Fibroblast of mammary gland (primary cell): ENCODE results near the gene POLR3G.

ENCODE experiments used
- DNase-seq: peaks from one replicate; pipeline ENCODE4 v3.0.0-alpha.2; 2010; ENCODE audit warnings: low read depth
- H3K4me3 ChIP-seq: 2 replicates; pipeline ENCODE4 v1.5.1; 2011; ENCODE audit warnings: low read depth, mild to moderate bottlenecking, low read length, moderate library complexity; ENCODE audit not compliant: control insufficient read depth
- TF ChIP-seq, protein P1 (sequence below): conservative IDR thresholded peaks from 2 replicates; pipeline ENCODE4 v1.5.1; 2011; ENCODE audit warnings: low read depth, low read length, inconsistent platforms; ENCODE audit not compliant: control insufficient read depth, insufficient read depth

The POLR3G gene

DNA sequence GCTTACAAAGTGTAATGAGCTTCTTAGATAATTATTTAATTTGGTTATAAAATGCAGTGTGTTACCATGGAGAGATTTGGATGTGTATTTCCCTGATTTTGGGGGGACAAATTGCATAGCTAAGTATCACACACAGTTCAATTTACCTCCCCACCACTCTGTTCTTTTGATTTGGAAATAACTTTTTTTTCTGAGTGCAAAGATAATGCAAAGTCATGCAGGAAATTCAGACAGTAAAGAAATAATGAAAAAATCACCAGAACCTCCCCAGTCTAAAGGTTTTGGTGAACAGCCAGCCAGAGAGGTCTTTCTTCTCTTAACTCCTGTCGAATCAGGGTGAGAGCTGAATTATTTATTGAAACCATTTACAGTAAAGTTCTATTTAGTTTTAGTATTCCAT, 87.1 kb downstream of the POLR3G start:
- DNase-seq: no peak
- no peak overlapping the region for H3K4me3 ChIP-seq
- TF ChIP-seq, protein P1, sequence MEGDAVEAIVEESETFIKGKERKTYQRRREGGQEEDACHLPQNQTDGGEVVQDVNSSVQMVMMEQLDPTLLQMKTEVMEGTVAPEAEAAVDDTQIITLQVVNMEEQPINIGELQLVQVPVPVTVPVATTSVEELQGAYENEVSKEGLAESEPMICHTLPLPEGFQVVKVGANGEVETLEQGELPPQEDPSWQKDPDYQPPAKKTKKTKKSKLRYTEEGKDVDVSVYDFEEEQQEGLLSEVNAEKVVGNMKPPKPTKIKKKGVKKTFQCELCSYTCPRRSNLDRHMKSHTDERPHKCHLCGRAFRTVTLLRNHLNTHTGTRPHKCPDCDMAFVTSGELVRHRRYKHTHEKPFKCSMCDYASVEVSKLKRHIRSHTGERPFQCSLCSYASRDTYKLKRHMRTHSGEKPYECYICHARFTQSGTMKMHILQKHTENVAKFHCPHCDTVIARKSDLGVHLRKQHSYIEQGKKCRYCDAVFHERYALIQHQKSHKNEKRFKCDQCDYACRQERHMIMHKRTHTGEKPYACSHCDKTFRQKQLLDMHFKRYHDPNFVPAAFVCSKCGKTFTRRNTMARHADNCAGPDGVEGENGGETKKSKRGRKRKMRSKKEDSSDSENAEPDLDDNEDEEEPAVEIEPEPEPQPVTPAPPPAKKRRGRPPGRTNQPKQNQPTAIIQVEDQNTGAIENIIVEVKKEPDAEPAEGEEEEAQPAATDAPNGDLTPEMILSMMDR: no peak

DNA sequence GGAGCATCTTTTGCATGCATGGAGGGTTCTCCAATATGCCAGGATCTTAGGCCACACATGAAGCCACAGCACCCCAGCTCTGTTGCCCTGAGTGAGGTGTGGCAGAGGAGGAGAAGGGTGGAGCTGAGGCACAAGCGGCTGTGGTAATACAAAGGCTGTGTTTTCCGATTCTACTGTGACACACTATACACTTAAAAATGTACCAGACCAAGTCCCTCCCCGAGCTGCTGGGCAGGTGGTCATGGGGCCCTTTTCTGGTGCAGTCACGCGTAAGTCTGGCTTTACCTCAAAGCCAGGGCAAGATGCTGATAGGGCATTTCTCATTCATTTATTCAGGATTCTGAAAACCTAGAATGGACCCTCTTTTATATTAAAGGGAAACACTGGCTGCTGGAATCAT, 87.7 kb downstream of the POLR3G start:
- no peak overlapping the region for H3K4me3 ChIP-seq
- TF ChIP-seq, protein P1: no peak
- DNase-seq: no peak

DNA sequence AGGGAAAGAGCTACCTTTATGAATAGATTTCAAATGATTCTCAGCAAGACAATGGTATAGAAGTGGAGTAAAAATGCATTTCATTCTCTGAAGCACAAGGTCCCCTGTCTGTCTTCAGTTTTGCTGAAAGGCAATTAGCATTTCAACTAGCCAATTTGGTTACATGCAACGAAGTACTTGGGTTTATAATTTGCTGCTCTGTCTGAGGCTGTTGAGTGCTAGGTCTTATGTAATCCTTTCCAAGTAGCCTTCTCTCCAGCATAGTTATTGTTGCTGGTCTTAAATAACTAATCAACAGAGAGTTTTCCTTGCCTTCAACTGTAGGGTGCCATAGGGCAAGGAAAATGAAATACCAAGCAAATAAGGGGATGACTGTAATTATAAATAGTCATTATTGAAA, 88.4 kb downstream of the POLR3G start:
- no peak for DNase-seq
- TF ChIP-seq, protein P1: no peak
- H3K4me3 ChIP-seq: no peak overlapping the region
